ENCODE measurements around the gene SLC2A5. TPM values are rescaled to one million over a fixed set of nuclear protein-coding genes. Genes with fewer than 3 reads are reported as not detected.
A peak's percentile ranks its signal among the peaks of the same experiment; 100 is the strongest.

SLC2A5 gene
- total RNA-seq, 4 donors from 2014 or later: 12.4 to 730 (median 340) TPM

- Histone ChIP-seq H3K27me3 (no peaks in the 10 kb centered on the region), H3K36me3 (no peaks in the 10 kb centered on the region), H3K4me3 (no peak overlapping the region), H3K4me1 (peaks cover 0 to 6% (median 0%) of the 10 kb centered on the region in 4 donors), H3K27ac (no peak overlapping the region), H3K9me3 (no peaks in the 10 kb centered on the region)
- DNase-seq: no peak
- TF ChIP-seq POLR2A (IDR thresholded peaks at IDR 0.05): no peak
- TF ChIP-seq CTCF (IDR thresholded peaks at IDR 0.05): no peak
Measured at GRCh38 chr1:9018333-9018732, 51.1 kb downstream of the SLC2A5 start.

GRCh38 chr1:9016455-9016854, 53.0 kb downstream of the SLC2A5 start:
- H3K27me3 ChIP-seq: no peaks in the 10 kb centered on the region
- TF ChIP-seq POLR2A (IDR thresholded peaks at IDR 0.05) (no peak), CTCF (IDR thresholded peaks at IDR 0.05) (no peak)
- H3K9me3 ChIP-seq: no peaks in the 10 kb centered on the region
- H3K36me3 ChIP-seq: no peaks in the 10 kb centered on the region
- no peaks in the 10 kb centered on the region for H3K4me1 ChIP-seq
- no peak for DNase-seq
- no peak overlapping the region for H3K27ac ChIP-seq
- no peak overlapping the region for H3K4me3 ChIP-seq

- no peaks in the 10 kb centered on the region for H3K9me3 ChIP-seq
- H3K27ac ChIP-seq: no peak overlapping the region
- DNase-seq: peak in 1 of 3 donors; percentile 40
- H3K4me3 ChIP-seq: no peak overlapping the region
- H3K36me3 ChIP-seq: no peaks in the 10 kb centered on the region
- peaks cover 0 to 5% (median 0%) of the 10 kb centered on the region in 4 donors for H3K4me1 ChIP-seq
- TF ChIP-seq CTCF (IDR thresholded peaks at IDR 0.05): no peak
- no peak for TF ChIP-seq POLR2A (IDR thresholded peaks at IDR 0.05)
- no peaks in the 10 kb centered on the region for H3K27me3 ChIP-seq
Measured at GRCh38 chr1:9014475-9015375, 54.7 kb downstream of the SLC2A5 start.

- no peaks in the 10 kb centered on the region for H3K36me3 ChIP-seq
- H3K27me3 ChIP-seq: no peaks in the 10 kb centered on the region
- TF ChIP-seq CTCF (IDR thresholded peaks at IDR 0.05): no peak
- no peak for TF ChIP-seq POLR2A (IDR thresholded peaks at IDR 0.05)
- no peak overlapping the region for H3K27ac ChIP-seq
- no peak for DNase-seq
- no peak overlapping the region for H3K4me3 ChIP-seq
- H3K9me3 ChIP-seq: no peaks in the 10 kb centered on the region
- peaks cover 0 to 6% (median 0%) of the 10 kb centered on the region in 4 donors for H3K4me1 ChIP-seq
Measured at GRCh38 chr1:9013819-9014218, 55.6 kb downstream of the SLC2A5 start.

- DNase-seq: peak in 1 of 3 donors; percentile 59
- Histone ChIP-seq H3K9me3 (no peaks in the 10 kb centered on the region), H3K4me1 (peaks cover 0 to 9% (median 0%) of the 10 kb centered on the region in 4 donors), H3K4me3 (no peak overlapping the region), H3K27me3 (no peaks in the 10 kb centered on the region), H3K27ac (no peak overlapping the region), H3K36me3 (no peaks in the 10 kb centered on the region)
- TF ChIP-seq POLR2A (IDR thresholded peaks at IDR 0.05): no peak
- TF ChIP-seq CTCF (IDR thresholded peaks at IDR 0.05): no peak
Measured at GRCh38 chr1:9010781-9011323, 58.6 kb downstream of the SLC2A5 start.

Data from Peyer's patch (tissue), 4 donors.